CD4-positive, alpha-beta T cell treated with Interleukin-17A for 1 hour (primary cell): ENCODE measurements around the gene ETNK1.
"Not testable (repeated sequence)": the region's sequence is repeated elsewhere in the genome, so short reads cannot be mapped to it uniquely, and the experiment has no call there.

Experiments used
- DNase-seq: peaks from one replicate; pipeline ENCODE4 v3.0.0-alpha.2; 2020

Gene ETNK1

GRCh38 chr12:22624870-22625761 lies at the start of gene ETNK1:
TSS of gene ETNK1 (plus strand) at chr12:22625171. CDS start at chr12:22625431, 260 bp downstream.
- DNase-seq, result peak; percentile 85

GRCh38 chr12:22576065-22576464 lies 48.9 kb upstream of the ETNK1 start:
- DNase-seq, result no peak

GRCh38 chr12:22576473-22576872 lies 48.5 kb upstream of the ETNK1 start:
- DNase-seq, result no peak

GRCh38 chr12:22577667-22578066 lies 47.3 kb upstream of the ETNK1 start:
- no peak for DNase-seq

GRCh38 chr12:22578328-22578727 lies 46.6 kb upstream of the ETNK1 start:
- no peak for DNase-seq

- no peak for DNase-seq
These were observed 36.2 kb upstream of the ETNK1 start for GRCh38 chr12:22588817-22589216.

GRCh38 chr12:22593864-22594263 lies 31.1 kb upstream of the ETNK1 start:
- DNase-seq, result no peak

GRCh38 chr12:22597539-22597938 lies 27.4 kb upstream of the ETNK1 start:
- not testable (repeated sequence) for DNase-seq

GRCh38 chr12:22598141-22598762 lies 26.7 kb upstream of the ETNK1 start:
- no peak for DNase-seq

- no peak for DNase-seq
These were observed 26.2 kb upstream of the ETNK1 start for GRCh38 chr12:22598763-22599161.

GRCh38 chr12:22600181-22600580 lies 24.8 kb upstream of the ETNK1 start:
- no peak for DNase-seq

- no peak for DNase-seq
These were observed 15.5 kb upstream of the ETNK1 start for GRCh38 chr12:22609501-22609900.

GRCh38 chr12:22610131-22610530 lies 14.8 kb upstream of the ETNK1 start:
- DNase-seq, result no peak

- not testable (repeated sequence) for DNase-seq
These were observed 12.1 kb upstream of the ETNK1 start for GRCh38 chr12:22612822-22613221.

- DNase-seq, result no peak
These were observed 8.9 kb upstream of the ETNK1 start for GRCh38 chr12:22615963-22616501.

GRCh38 chr12:22617630-22618029 lies 7.3 kb upstream of the ETNK1 start:
- no peak for DNase-seq

- no peak for DNase-seq
These were observed 462 bp upstream of the ETNK1 start for GRCh38 chr12:22624548-22624869.

- peak; percentile 53 for DNase-seq
These were observed 857 bp downstream of the ETNK1 start for GRCh38 chr12:22625762-22626294.

GRCh38 chr12:22626406-22626805 lies 1.4 kb downstream of the ETNK1 start:
- DNase-seq, result peak; percentile 55

- no peak for DNase-seq
These were observed 2.4 kb downstream of the ETNK1 start for GRCh38 chr12:22627371-22627770.

GRCh38 chr12:22628228-22628627 lies 3.3 kb downstream of the ETNK1 start:
- DNase-seq, result no peak

- DNase-seq, result peak; percentile 41
These were observed 7.0 kb downstream of the ETNK1 start for GRCh38 chr12:22631863-22632463.

GRCh38 chr12:22634883-22635282 lies 9.9 kb downstream of the ETNK1 start:
- DNase-seq, result no peak
